VCaP (cell line): ENCODE data around the gene NOD2.
A peak's percentile ranks its signal among the peaks of the same experiment; 100 is the strongest.

ENCODE experiments used
- H3K27ac ChIP-seq: fragments of 450-650 bp; 2 replicates; pipeline ENCODE4 v1.5.1; 2017
- CTCF ChIP-seq: fragments of 450-650 bp; conservative IDR thresholded peaks from 2 replicates; pipeline ENCODE4 v1.5.1; 2017; ENCODE audit warnings: mild to moderate bottlenecking, moderate library complexity

The NOD2 gene

GRCh38 chr16:50735629-50736122, 42.3 kb downstream of the NOD2 start:
- no peak for TF ChIP-seq CTCF
- H3K27ac ChIP-seq: no peak overlapping the region

GRCh38 chr16:50736448-50736847, 43.0 kb downstream of the NOD2 start:
- H3K27ac ChIP-seq: no peak overlapping the region
- TF ChIP-seq CTCF: no peak

- TF ChIP-seq CTCF: no peak
These were observed 44.1 kb downstream of the NOD2 start for GRCh38 chr16:50737420-50737959.

GRCh38 chr16:50739031-50739430, 45.6 kb downstream of the NOD2 start:
- no peak for TF ChIP-seq CTCF
- H3K27ac ChIP-seq: no peak overlapping the region

More at GRCh38 chr16:50737420-50737959, 44.1 kb downstream of the NOD2 start:
- H3K27ac ChIP-seq: no peak overlapping the region

GRCh38 chr16:50740736-50741135, 47.3 kb downstream of the NOD2 start:
- H3K27ac ChIP-seq: no peak overlapping the region
- no peak for TF ChIP-seq CTCF

- H3K27ac ChIP-seq: no peak overlapping the region
- TF ChIP-seq CTCF: no peak
These were observed 47.9 kb downstream of the NOD2 start for GRCh38 chr16:50741225-50741780.

- peak within 1 kb of the TSS; percentile 60; the same call in 1 of the 2 replicates for H3K27ac ChIP-seq
- TF ChIP-seq CTCF: no peak
These were observed 48.6 kb downstream of the NOD2 start, which contains the start of gene CYLD for GRCh38 chr16:50741781-50742575. TSS of gene CYLD (plus strand) at chr16:50742086. CDS start at chr16:50749699, 7,613 bp downstream.
